DND-41 (cell line): Measurements from ENCODE around the gene UBR1.
A peak's percentile ranks its signal among the peaks of the same experiment; 100 is the strongest.

Source experiments
- ATAC-seq: fragments of 200-7000 bp; cut with Tn5 transposase; 3 replicates; pipeline ENCODE4 v1.9.1; 2021; ENCODE audit warnings: low read depth; ENCODE audit not compliant: insufficient read depth
- DNase-seq: peaks from one replicate; pipeline ENCODE4 v3.0.0-alpha.2; 2020
- H2AFZ ChIP-seq: 2 replicates; pipeline ENCODE4 v1.6.0; 2012; ENCODE audit warnings: low read depth, low read length
- H3K27ac ChIP-seq: 2 replicates; pipeline ENCODE4 v1.5.1; 2012; ENCODE audit warnings: low read length, inconsistent platforms
- H3K27me3 ChIP-seq: fragments of 200-600 bp; sonication (generic); 2 replicates; pipeline ENCODE4 v1.6.0; 2012; ENCODE audit warnings: low read length, mild to moderate bottlenecking, inconsistent platforms; ENCODE audit not compliant: insufficient read depth, poor library complexity
- H3K36me3 ChIP-seq: 2 replicates; pipeline ENCODE4 v1.5.1; 2012; ENCODE audit warnings: low read length, inconsistent platforms; ENCODE audit not compliant: insufficient read depth
- H3K4me1 ChIP-seq: 2 replicates; pipeline ENCODE4 v1.5.1; 2012; ENCODE audit warnings: mild to moderate bottlenecking, low read length; ENCODE audit not compliant: insufficient read depth
- H3K4me2 ChIP-seq: 2 replicates; pipeline ENCODE4 v1.6.0; 2012; ENCODE audit warnings: mild to moderate bottlenecking, moderate library complexity, low read length, inconsistent platforms; ENCODE audit not compliant: insufficient read depth
- H3K4me3 ChIP-seq, 2 experiments: fragments of 200-600 bp in 1 of 2; shearing (Covaris generic) in 1 of 2; 2 replicates each; pipeline ENCODE4 v1.5.1; 2012 to 2016; ENCODE audit warnings: inconsistent platforms in 2 of 2, low read length in 2 of 2, mild to moderate bottlenecking in 2 of 2, low read depth in 1 of 2, moderate library complexity in 1 of 2
- H3K79me2 ChIP-seq: 2 replicates; pipeline ENCODE4 v1.6.0; 2012; ENCODE audit warnings: low read length, inconsistent platforms; ENCODE audit not compliant: insufficient read depth
- H3K9ac ChIP-seq: 2 replicates; pipeline ENCODE4 v1.6.0; 2012; ENCODE audit warnings: low read depth, mild to moderate bottlenecking, inconsistent platforms, low read length, moderate library complexity
- H3K9me3 ChIP-seq: 2 replicates; pipeline ENCODE4 v1.5.1; 2012; ENCODE audit warnings: low read length, moderate library complexity, mild to moderate bottlenecking, inconsistent platforms; ENCODE audit not compliant: insufficient read depth, severe bottlenecking
- H4K20me1 ChIP-seq: 2 replicates; pipeline ENCODE4 v1.6.0; 2012; ENCODE audit warnings: low read length; ENCODE audit not compliant: insufficient read depth
- CTCF ChIP-seq: IDR thresholded peaks from 2 replicates; pipeline ENCODE4 v1.5.1; 2012; ENCODE audit warnings: borderline replicate concordance, low read length, moderate library complexity, mild to moderate bottlenecking; ENCODE audit not compliant: poor library complexity, severe bottlenecking; ENCODE audit errors: extremely low read depth
- EZH2 ChIP-seq: IDR thresholded peaks from 3 replicates; pipeline ENCODE4 v1.6.1; 2012; ENCODE audit warnings: borderline replicate concordance, low read depth, mild to moderate bottlenecking, moderate library complexity, low read length, inconsistent platforms; ENCODE audit not compliant: severe bottlenecking

The UBR1 gene

DNA sequence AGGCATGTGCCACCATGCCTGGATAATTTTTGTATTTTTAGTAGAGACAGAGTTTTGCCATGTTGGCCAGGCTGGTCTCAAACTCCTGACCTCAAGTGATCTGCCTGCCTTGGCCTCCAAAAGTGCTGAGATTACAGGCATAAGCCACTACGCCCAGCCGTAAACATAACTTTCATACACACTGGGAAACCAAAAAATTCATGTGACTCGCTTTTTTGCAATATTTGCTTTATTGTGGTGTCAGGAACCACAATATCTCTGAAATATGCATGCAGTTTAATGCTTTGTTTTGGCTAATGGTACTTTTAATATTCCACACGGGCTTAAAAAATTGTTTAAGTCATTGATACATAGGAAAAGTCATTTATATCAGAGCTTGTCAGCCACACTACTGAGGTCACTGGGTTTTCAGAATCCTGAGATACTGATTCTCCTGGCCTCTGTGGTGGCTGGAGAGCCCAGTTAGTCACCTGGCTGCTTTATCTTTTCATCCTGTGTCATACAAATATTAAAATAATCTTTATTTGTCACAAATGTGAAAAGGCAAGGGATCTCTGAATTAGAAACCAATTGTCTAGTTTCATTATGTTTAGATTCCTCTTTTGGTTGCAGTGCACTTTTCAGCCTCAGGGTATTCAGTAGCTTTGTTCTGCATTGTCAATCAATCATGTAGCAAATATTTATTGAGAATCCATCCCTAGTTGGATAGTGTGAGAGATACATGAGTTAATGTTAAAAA, 37.5 kb upstream of the UBR1 start:
- Histone ChIP-seq H3K36me3 (peaks cover 18% of the 10 kb centered on the region; the same call in 1 of the 2 replicates), H3K27me3 (no peaks in the 10 kb centered on the region), H4K20me1 (no peaks in the 10 kb centered on the region), H3K27ac (no peak overlapping the region), H3K4me3 (no peak overlapping the region), H3K9me3 (no peaks in the 10 kb centered on the region), H3K4me1 (peaks cover 17% of the 10 kb centered on the region), H3K4me2 (no peak overlapping the region), H3K9ac (no peak overlapping the region), H2AFZ (no peak overlapping the region), H3K79me2 (no peaks in the 10 kb centered on the region)
- DNase-seq (no peak), ATAC-seq (no peak)
- no peak for TF ChIP-seq EZH2

DNA sequence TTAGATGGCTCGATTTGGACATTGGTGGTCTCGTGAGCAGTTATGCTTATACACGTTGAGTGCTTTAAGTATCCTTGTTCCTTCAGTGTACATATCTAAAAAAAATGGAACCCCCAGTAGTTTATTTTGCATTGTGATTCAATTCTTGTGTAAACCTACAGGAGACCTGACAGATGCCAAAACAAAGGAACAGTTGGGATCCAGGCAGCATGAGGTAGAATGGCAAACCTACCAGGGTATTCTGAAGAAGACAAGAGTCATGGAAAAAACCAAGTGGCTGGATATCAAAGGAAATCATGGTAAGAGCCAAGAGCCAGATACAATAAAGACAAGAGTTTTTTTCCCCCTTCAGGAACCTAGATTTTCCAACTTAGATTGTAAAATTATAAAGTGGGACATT, 29.5 kb upstream of the UBR1 start:
- Histone ChIP-seq H3K36me3 (peaks cover 26% of the 10 kb centered on the region), H3K4me1 (peaks cover 28% of the 10 kb centered on the region), H3K4me2 (peak overlapping the region; percentile 82; the same call in 1 of the 2 replicates), H3K4me3 (no peak overlapping the region), H4K20me1 (no peaks in the 10 kb centered on the region), H3K27ac (no peak overlapping the region), H3K79me2 (no peaks in the 10 kb centered on the region), H3K27me3 (no peaks in the 10 kb centered on the region), H2AFZ (no peak overlapping the region), H3K9ac (no peak overlapping the region), H3K9me3 (no peaks in the 10 kb centered on the region)
- no peak for ATAC-seq
- no peak for TF ChIP-seq CTCF
- no peak for DNase-seq

GRCh38 chr15:43134157-43134635, 28.4 kb upstream of the UBR1 start:
- Histone ChIP-seq H4K20me1 (no peaks in the 10 kb centered on the region), H3K9ac (peak overlapping the region; percentile 62), H2AFZ (peak overlapping the region; percentile 70), H3K36me3 (peaks cover 15% of the 10 kb centered on the region), H3K4me2 (peak overlapping the region; percentile 82), H3K27ac (peak overlapping the region; percentile 57), H3K27me3 (no peaks in the 10 kb centered on the region), H3K9me3 (no peaks in the 10 kb centered on the region), H3K4me1 (peaks cover 28% of the 10 kb centered on the region), H3K4me3 (peak overlapping the region; percentile 13 to 59; a peak in 3 of 4 replicates), H3K79me2 (no peaks in the 10 kb centered on the region)
- ATAC-seq (0 out of 3 replicates have a peak, but pooled peaks have one; percentile 10), DNase-seq (no peak)
- TF ChIP-seq CTCF (no peak), EZH2 (no peak)

GRCh38 chr15:43133430-43134156, 27.8 kb upstream of the UBR1 start, which contains the start of gene TMEM62:
TSS of gene TMEM62 (plus strand) at chr15:43133586. CDS start at chr15:43133803, 217 bp downstream.
- Histone ChIP-seq H3K4me1 (peaks cover 28% of the 10 kb centered on the region), H2AFZ (peak within 1 kb of the TSS; percentile 70), H3K27me3 (no peaks in the 10 kb centered on the region), H3K9ac (peak within 1 kb of the TSS; percentile 62), H3K36me3 (peaks cover 14% of the 10 kb centered on the region), H3K27ac (peak within 1 kb of the TSS; percentile 57), H3K4me3 (peak within 1 kb of the TSS; percentile 13 to 59; a peak in 3 of 4 replicates), H3K4me2 (peak within 1 kb of the TSS; percentile 82), H3K9me3 (no peaks in the 10 kb centered on the region), H3K79me2 (no peaks in the 10 kb centered on the region), H4K20me1 (no peaks in the 10 kb centered on the region)
- no peak for TF ChIP-seq CTCF
- no peak for TF ChIP-seq EZH2
- ATAC-seq = peak; percentile 88
- peak; percentile 54 for DNase-seq
